Right lobe of liver (tissue), 6 donors: ENCODE results near the gene LY86. TPM values are rescaled to one million over a fixed set of nuclear protein-coding genes. Genes with fewer than 3 reads are reported as not detected.
A peak's percentile ranks its signal among the peaks of the same experiment; 100 is the strongest.

ENCODE experiments used
- ATAC-seq, 4 donors: fragments of 200-7000 bp; cut with Tn5 transposase; one replicate each; pipeline ENCODE4 v1.9.1; 2020; ENCODE audit warnings: mild to moderate bottlenecking in 4 of 4, moderate library complexity in 4 of 4
- DNase-seq, 3 donors: peaks; one replicate each; pipeline ENCODE4 v3.0.0-alpha.2; 2020
- H3K27ac ChIP-seq, 3 donors: fragments of 200-600 bp; one replicate each; pipeline ENCODE4 v1.8.0; 2022
- H3K27me3 ChIP-seq, 2 donors: fragments of 200-600 bp; one replicate each; pipeline ENCODE4 v1.8.0; 2022
- H3K36me3 ChIP-seq, 4 donors: fragments of 200-600 bp; sonication (generic) in 1 of 4; one replicate each; pipeline versions ENCODE4 v1.5.1 to v1.8.0; 2017 to 2022; ENCODE audit warnings: control low read depth in 1 of 4
- H3K4me1 ChIP-seq, 4 donors: fragments of 200-600 bp; sonication (generic) in 1 of 4; one replicate each; pipeline versions ENCODE4 v1.5.1 to v1.8.0; 2017 to 2022; ENCODE audit warnings: control low read depth in 1 of 4
- H3K4me3 ChIP-seq, 3 donors: fragments of 200-600 bp; one replicate each; pipeline ENCODE4 v1.8.0; 2022
- H3K9me3 ChIP-seq, 4 donors: fragments of 200-600 bp; sonication (generic) in 1 of 4; one replicate each; pipeline versions ENCODE4 v1.5.1 to v1.8.0; 2017 to 2022; ENCODE audit warnings: control low read depth in 1 of 4
- POLR2A ChIP-seq: fragments of 450-650 bp; IDR thresholded peaks from one replicate; pipeline ENCODE4 v1.6.1; 2017; ENCODE audit warnings: antibody characterized with exemption, mild to moderate bottlenecking
- WGBS: methylation state at CpG from one replicate; pipeline ENCODE4 v1.1.6; 2018; ENCODE audit warnings: low coverage, low lambda C conversion rate; ENCODE audit not compliant: insufficient coverage; ENCODE audit errors: missing lambda C conversion rate; 5-methylcytosine and 5-hydroxymethylcytosine counted together
- intact Hi-C, 2 donors: fragments of 100-400 bp; cut with DNase I; formaldehyde crosslinking; loops; one replicate each; pipeline versions ENCODE4 v1.11.2 to v1.14.1; 2022
- total RNA-seq, 6 experiments: library from RNA; depleted of rRNA in 2 of 6; stranded (reverse); fragments of >200 nt in 2 of 6; fragmentation: NEBNext Ultra II Directional in 3 of 6; extraction: Animal tissue kit (Norgen Biotek cat#: 25700) in 3 of 6; gene quantifications; one replicate each; pipeline versions ENCODE4 v1.1.0 to v1.2.4, GENCODE V29; 2016 to 2023
- TF ChIP-seq, protein P1 (sequence below), 4 donors: fragments of 200-600 bp in 3 of 4; fragments of 450-650 bp in 1 of 4; IDR thresholded peaks; one replicate each; pipeline versions ENCODE4 v1.5.1 to v1.8.0; 2016 to 2022; ENCODE audit warnings: antibody characterized with exemption in 4 of 4, mild to moderate bottlenecking in 2 of 4
- donor health status: DM: no; HTN: yes; CAD: no.
- donor health status: DM: no; HTN: no; CAD: no.
- donor health status: DM: no; HTN: no; CAD: no.
- donor health status: DM: no; HTN: yes; CAD: no.
- donor health status: DM: no; HTN: yes; CAD: no.

LY86 gene
- total RNA-seq, 6 experiments from 2014 or later: 1.2 to 4.3 (median 2.4) TPM

DNA sequence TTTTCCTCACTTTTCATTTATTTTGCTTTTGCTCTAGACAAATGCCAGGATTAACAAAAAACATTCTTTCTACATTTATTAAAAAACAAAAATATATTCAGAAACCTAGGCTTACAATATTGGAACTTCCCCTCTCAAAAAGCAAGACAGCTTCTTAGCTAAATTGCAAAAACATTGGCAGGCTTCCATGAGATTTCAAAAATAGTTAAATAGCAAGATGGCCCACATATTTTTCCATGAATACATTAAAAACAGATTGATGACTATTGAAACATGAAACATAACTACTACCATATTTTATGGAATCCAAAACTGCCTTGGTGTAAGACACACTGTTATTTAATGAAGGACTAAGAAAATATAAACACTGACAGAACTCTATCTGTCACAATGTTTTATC is 92.0 kb downstream of the LY86 start:
- Histone ChIP-seq H3K4me1 (peaks cover 0 to 68% (median 25%) of the 10 kb centered on the region in 4 donors), H3K27ac (no peak overlapping the region), H3K27me3 (no peaks in the 10 kb centered on the region), H3K9me3 (no peaks in the 10 kb centered on the region), H3K4me3 (no peak overlapping the region), H3K36me3 (no peaks in the 10 kb centered on the region)
- no peak for DNase-seq
- intact Hi-C loops: no loop called here
- ATAC-seq: no peak
- TF ChIP-seq POLR2A: no peak
- TF ChIP-seq, protein P1, sequence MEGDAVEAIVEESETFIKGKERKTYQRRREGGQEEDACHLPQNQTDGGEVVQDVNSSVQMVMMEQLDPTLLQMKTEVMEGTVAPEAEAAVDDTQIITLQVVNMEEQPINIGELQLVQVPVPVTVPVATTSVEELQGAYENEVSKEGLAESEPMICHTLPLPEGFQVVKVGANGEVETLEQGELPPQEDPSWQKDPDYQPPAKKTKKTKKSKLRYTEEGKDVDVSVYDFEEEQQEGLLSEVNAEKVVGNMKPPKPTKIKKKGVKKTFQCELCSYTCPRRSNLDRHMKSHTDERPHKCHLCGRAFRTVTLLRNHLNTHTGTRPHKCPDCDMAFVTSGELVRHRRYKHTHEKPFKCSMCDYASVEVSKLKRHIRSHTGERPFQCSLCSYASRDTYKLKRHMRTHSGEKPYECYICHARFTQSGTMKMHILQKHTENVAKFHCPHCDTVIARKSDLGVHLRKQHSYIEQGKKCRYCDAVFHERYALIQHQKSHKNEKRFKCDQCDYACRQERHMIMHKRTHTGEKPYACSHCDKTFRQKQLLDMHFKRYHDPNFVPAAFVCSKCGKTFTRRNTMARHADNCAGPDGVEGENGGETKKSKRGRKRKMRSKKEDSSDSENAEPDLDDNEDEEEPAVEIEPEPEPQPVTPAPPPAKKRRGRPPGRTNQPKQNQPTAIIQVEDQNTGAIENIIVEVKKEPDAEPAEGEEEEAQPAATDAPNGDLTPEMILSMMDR (IDR thresholded peaks at IDR 0.05): no peak

GRCh38 chr6:6681075-6681849 is 92.7 kb downstream of the LY86 start:
- H3K27ac ChIP-seq: no peak overlapping the region
- H3K4me1 ChIP-seq: peaks cover 0 to 74% (median 25%) of the 10 kb centered on the region in 4 donors
- H3K9me3 ChIP-seq: no peaks in the 10 kb centered on the region
- TF ChIP-seq, protein P1 (IDR thresholded peaks at IDR 0.05): no peak
- no peak for TF ChIP-seq POLR2A
- H3K4me3 ChIP-seq: no peak overlapping the region
- no peaks in the 10 kb centered on the region for H3K36me3 ChIP-seq
- peak in 1 of 3 donors; percentile 23 for DNase-seq
- H3K27me3 ChIP-seq: no peaks in the 10 kb centered on the region
- intact Hi-C loops: no loop called here
- 89% methylated on average over 11 of the region's 11 CpGs for WGBS
- ATAC-seq: no peak

- 38% methylated on average over 1 of the region's 3 CpGs for WGBS
- H3K4me3 ChIP-seq: no peak overlapping the region
- H3K4me1 ChIP-seq: peaks cover 0 to 74% (median 21%) of the 10 kb centered on the region in 4 donors
- no peaks in the 10 kb centered on the region for H3K27me3 ChIP-seq
- DNase-seq (peak in 1 of 3 donors; percentile 37), ATAC-seq (no peak)
- intact Hi-C loops: no loop called here
- no peak for TF ChIP-seq POLR2A
- TF ChIP-seq, protein P1 (IDR thresholded peaks at IDR 0.05): no peak
- H3K27ac ChIP-seq: peak overlapping the region in 1 of 3 donors; percentile 5
- H3K9me3 ChIP-seq: no peaks in the 10 kb centered on the region
- H3K36me3 ChIP-seq: no peaks in the 10 kb centered on the region
Measured at GRCh38 chr6:6682225-6682624, 93.7 kb downstream of the LY86 start.

DNA sequence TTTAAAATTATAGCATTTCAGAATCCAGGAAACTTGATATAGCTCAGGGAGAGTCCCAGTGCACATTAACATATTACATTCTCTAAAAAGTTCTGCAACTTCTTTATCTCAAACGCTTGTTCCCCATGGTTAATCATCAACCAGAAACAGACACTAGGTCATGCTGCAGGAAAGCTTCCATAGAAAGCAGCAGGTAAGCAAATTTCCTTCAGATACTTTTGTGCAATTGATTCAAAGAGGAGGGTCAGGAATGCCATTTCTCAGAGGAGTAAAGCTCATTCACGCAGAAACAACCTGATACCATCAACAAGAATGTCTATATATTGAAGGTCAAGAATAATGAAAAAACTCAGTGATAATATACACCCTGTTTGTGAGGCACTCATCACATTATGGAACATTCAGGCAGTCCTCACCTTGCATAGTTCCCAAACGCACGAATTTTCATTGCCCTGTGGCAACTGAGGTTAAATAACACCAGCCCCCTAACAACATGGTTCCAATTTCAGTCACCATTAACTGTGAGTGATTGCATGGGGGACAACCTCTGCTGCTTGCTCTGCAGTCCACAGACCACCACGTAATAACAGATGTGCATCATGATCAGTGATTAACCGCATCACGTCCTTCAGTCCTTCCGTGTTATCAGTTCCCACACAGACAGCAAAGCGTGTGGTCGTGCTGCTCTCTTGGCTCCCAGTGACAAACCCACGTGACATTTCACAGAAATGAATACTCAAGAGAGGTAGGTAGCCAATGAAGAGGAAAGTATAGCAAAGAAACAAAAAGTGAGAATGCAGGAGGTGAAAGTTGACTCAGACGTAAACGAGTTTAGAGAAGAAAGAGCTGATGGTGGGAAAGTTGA is 95.7 kb downstream of the LY86 start:
- peak overlapping the region; percentile 18 to 47 (median 33) for H3K27ac ChIP-seq
- peaks cover 0 to 76% (median 24%) of the 10 kb centered on the region in 4 donors for H3K4me1 ChIP-seq
- intact Hi-C loops: no loop called here
- TF ChIP-seq, protein P1 (IDR thresholded peaks at IDR 0.05): no peak
- no peak for TF ChIP-seq POLR2A
- 13% methylated on average over 13 of the region's 13 CpGs for WGBS
- DNase-seq (peak in 1 of 3 donors; percentile 40), ATAC-seq (peak in 3 of 4 donors; percentile 25 to 32 (median 30))
- no peak overlapping the region for H3K4me3 ChIP-seq
- H3K9me3 ChIP-seq: no peaks in the 10 kb centered on the region
- H3K27me3 ChIP-seq: no peaks in the 10 kb centered on the region
- H3K36me3 ChIP-seq: no peaks in the 10 kb centered on the region
